ENCODE data around the gene SLC26A9.

DNA sequence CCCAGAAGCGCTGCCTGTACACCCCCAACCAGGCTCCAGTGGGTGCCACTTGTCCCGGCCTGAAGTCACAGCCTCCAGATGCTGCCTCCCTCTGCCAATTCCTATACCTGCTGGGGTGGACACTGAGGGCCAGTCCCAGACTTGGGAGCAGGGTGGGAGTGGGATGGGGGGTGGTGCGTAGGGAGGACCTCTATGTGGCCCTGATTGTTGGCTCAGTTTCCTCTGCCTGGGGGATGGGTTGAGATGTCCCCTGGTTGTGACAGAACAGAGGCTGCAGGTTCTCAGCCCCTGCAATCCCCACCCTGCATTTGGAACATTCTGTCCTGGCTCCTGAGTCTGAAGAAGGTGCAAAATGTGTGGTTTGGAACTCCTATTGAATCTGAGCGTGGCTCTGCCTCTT lies 32.8 kb upstream of the SLC26A9 start:
- TF ChIP-seq TAF1 (IDR thresholded peaks at IDR 0.05; ENCODE audit: borderline replicate concordance, low read depth, low read length) = no peak
- no peak for TF ChIP-seq POLR2A (IDR thresholded peaks at IDR 0.05; ENCODE audit: low read depth, low read length)
- no peak for TF ChIP-seq POLR2AphosphoS5 (IDR thresholded peaks at IDR 0.05; ENCODE audit: low read depth, low read length)
